ENCODE data around the gene ANKRD49.

The ANKRD49 gene

DNA sequence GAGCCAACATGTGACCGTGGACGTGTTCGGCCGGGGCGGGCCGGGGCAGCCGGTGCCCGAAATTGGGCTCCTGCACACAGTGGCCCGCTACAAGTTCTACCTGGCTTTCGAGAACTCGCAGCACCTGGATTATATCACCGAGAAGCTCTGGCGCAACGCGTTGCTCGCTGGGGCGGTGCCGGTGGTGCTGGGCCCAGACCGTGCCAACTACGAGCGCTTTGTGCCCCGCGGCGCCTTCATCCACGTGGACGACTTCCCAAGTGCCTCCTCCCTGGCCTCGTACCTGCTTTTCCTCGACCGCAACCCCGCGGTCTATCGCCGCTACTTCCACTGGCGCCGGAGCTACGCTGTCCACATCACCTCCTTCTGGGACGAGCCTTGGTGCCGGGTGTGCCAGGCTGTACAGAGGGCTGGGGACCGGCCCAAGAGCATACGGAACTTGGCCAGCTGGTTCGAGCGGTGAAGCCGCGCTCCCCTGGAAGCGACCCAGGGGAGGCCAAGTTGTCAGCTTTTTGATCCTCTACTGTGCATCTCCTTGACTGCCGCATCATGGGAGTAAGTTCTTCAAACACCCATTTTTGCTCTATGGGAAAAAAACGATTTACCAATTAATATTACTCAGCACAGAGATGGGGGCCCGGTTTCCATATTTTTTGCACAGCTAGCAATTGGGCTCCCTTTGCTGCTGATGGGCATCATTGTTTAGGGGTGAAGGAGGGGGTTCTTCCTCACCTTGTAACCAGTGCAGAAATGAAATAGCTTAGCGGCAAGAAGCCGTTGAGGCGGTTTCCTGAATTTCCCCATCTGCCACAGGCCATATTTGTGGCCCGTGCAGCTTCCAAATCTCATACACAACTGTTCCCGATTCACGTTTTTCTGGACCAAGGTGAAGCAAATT, 51.7 kb downstream of the ANKRD49 start:
- DNase-seq = no peak

DNA sequence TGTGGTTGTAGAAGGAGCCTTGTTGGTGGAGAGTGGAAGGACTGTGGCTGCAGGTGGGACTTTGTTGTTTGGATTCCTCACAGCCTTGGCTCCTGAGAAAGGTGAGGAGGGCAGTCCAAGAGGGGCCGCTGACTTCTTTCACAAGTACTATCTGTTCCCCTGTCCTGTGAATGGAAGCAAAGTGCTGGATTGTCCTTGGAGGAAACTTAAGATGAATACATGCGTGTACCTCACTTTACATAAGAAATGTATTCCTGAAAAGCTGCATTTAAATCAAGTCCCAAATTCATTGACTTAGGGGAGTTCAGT, 52.3 kb downstream of the ANKRD49 start:
- DNase-seq = no peak

DNA sequence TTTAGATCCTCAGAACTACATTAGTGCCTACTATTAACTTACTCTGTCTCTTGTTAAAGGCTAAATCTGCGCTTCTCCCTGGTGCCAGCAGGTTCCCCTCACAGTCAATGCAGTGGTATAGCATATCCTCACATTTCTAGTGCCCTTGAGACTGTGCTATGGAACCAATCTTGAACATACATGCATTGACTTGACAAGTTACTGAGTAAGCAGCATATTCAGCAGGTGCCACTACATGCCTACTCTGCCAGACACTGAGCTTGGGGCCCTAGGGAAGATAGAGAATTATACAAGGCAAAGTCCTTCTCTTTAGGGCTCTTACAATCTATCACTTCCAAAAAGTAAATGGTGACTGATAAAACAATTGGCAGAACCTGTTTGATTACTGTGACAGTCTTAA, 53.1 kb downstream of the ANKRD49 start:
- no peak for DNase-seq

DNA sequence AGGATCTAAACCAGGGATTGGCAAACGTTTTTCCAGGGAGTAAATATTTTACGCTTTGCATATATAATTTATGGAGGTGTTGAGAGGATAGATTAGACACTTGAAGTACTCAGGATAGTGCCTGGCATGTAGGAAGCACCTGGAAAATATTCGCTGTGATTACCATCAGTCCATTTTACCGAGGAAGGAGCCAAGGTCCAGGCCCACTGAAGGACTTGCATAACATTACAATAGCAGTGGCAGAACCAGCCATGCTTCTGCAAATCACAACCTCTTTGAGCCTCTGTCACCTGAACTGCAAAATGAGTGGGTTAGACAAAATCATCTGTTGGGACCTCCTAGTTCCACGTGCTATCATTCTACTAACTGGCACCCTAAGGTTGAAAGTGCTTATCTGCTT, 55.4 kb downstream of the ANKRD49 start:
- DNase-seq = no peak
